KOPT-K1 (cell line): ENCODE measurements around the gene TMEM43.

Source experiments
- H3K27ac ChIP-seq: fragments of 200-600 bp; sonication (generic); 2 replicates; pipeline ENCODE4 v1.5.1; 2016; ENCODE audit warnings: antibody characterized with exemption, mild to moderate bottlenecking, low read depth, low read length; ENCODE audit not compliant: poor library complexity, severe bottlenecking
- H3K36me3 ChIP-seq: fragments of 200-600 bp; sonication (generic); 2 replicates; pipeline ENCODE4 v1.5.1; 2017; ENCODE audit warnings: antibody characterized with exemption, mild to moderate bottlenecking, low read length, moderate library complexity; ENCODE audit not compliant: insufficient read depth
- H3K9me3 ChIP-seq: fragments of 200-600 bp; sonication (generic); 2 replicates; pipeline ENCODE4 v1.5.1; 2017; ENCODE audit warnings: antibody characterized with exemption, low read length, mild to moderate bottlenecking; ENCODE audit not compliant: insufficient read depth, poor library complexity, severe bottlenecking

TMEM43 gene

GRCh38 chr3:14128724-14129123 is 3.9 kb downstream of the TMEM43 start:
- peaks cover 60% of the 10 kb centered on the region for H3K36me3 ChIP-seq
- no peaks in the 10 kb centered on the region for H3K9me3 ChIP-seq
- H3K27ac ChIP-seq: no peak overlapping the region

- no peak overlapping the region for H3K27ac ChIP-seq
- no peaks in the 10 kb centered on the region for H3K9me3 ChIP-seq
- peaks cover 65% of the 10 kb centered on the region for H3K36me3 ChIP-seq
These were observed 4.4 kb downstream of the TMEM43 start for GRCh38 chr3:14129296-14129695.

GRCh38 chr3:14130230-14130629 is 5.4 kb downstream of the TMEM43 start:
- Histone ChIP-seq H3K36me3 (peaks cover 75% of the 10 kb centered on the region), H3K9me3 (no peaks in the 10 kb centered on the region), H3K27ac (no peak overlapping the region)

- Histone ChIP-seq H3K9me3 (no peaks in the 10 kb centered on the region), H3K36me3 (peaks cover 79% of the 10 kb centered on the region), H3K27ac (no peak overlapping the region)
These were observed 5.9 kb downstream of the TMEM43 start for GRCh38 chr3:14130707-14131106.

GRCh38 chr3:14131134-14131533 is 6.3 kb downstream of the TMEM43 start:
- Histone ChIP-seq H3K36me3 (peaks cover 84% of the 10 kb centered on the region), H3K27ac (no peak overlapping the region), H3K9me3 (no peaks in the 10 kb centered on the region)

- Histone ChIP-seq H3K9me3 (no peaks in the 10 kb centered on the region), H3K36me3 (peaks cover 93% of the 10 kb centered on the region), H3K27ac (no peak overlapping the region)
These were observed 7.3 kb downstream of the TMEM43 start for GRCh38 chr3:14132120-14132519.

GRCh38 chr3:14132689-14133088 is 7.8 kb downstream of the TMEM43 start:
- Histone ChIP-seq H3K36me3 (peaks cover 99% of the 10 kb centered on the region), H3K27ac (no peak overlapping the region), H3K9me3 (no peaks in the 10 kb centered on the region)

GRCh38 chr3:14133188-14133800 is 8.4 kb downstream of the TMEM43 start:
- Histone ChIP-seq H3K9me3 (no peaks in the 10 kb centered on the region), H3K36me3 (peaks cover 100% of the 10 kb centered on the region), H3K27ac (no peak overlapping the region)

- Histone ChIP-seq H3K27ac (no peak overlapping the region), H3K9me3 (no peaks in the 10 kb centered on the region), H3K36me3 (peaks cover 100% of the 10 kb centered on the region)
These were observed 9.0 kb downstream of the TMEM43 start for GRCh38 chr3:14133876-14134275.

GRCh38 chr3:14134291-14134690 is 9.4 kb downstream of the TMEM43 start:
- no peaks in the 10 kb centered on the region for H3K9me3 ChIP-seq
- H3K36me3 ChIP-seq: peaks cover 100% of the 10 kb centered on the region
- H3K27ac ChIP-seq: no peak overlapping the region

- Histone ChIP-seq H3K36me3 (peaks cover 99% of the 10 kb centered on the region), H3K9me3 (no peaks in the 10 kb centered on the region), H3K27ac (no peak overlapping the region)
These were observed 10.7 kb downstream of the TMEM43 start for GRCh38 chr3:14135581-14135980.

GRCh38 chr3:14137004-14137403 is 12.2 kb downstream of the TMEM43 start:
- H3K9me3 ChIP-seq: no peaks in the 10 kb centered on the region
- H3K36me3 ChIP-seq: peaks cover 99% of the 10 kb centered on the region
- H3K27ac ChIP-seq: no peak overlapping the region

GRCh38 chr3:14137445-14137844 is 12.6 kb downstream of the TMEM43 start:
- Histone ChIP-seq H3K27ac (no peak overlapping the region), H3K9me3 (no peaks in the 10 kb centered on the region), H3K36me3 (peaks cover 97% of the 10 kb centered on the region)

- peaks cover 89% of the 10 kb centered on the region for H3K36me3 ChIP-seq
- no peak overlapping the region for H3K27ac ChIP-seq
- no peaks in the 10 kb centered on the region for H3K9me3 ChIP-seq
These were observed 13.4 kb downstream of the TMEM43 start for GRCh38 chr3:14138109-14138877.

- H3K9me3 ChIP-seq: no peaks in the 10 kb centered on the region
- H3K36me3 ChIP-seq: peaks cover 81% of the 10 kb centered on the region
- no peak overlapping the region for H3K27ac ChIP-seq
These were observed 14.2 kb downstream of the TMEM43 start for GRCh38 chr3:14138878-14139655.
